Mucosa of rectum (tissue), 2 donors: ENCODE data around the gene ZNF154.

ENCODE experiments used
- H3K27ac ChIP-seq, 2 donors: one replicate each; pipeline ENCODE4 v1.7.0; 2013; ENCODE audit warnings: inconsistent platforms in 2 of 2, low read depth in 2 of 2, low read length in 2 of 2
- H3K27me3 ChIP-seq, 2 donors: one replicate each; pipeline ENCODE4 v1.7.0; 2013; ENCODE audit warnings: low read length in 2 of 2; ENCODE audit not compliant: control insufficient read depth in 2 of 2, insufficient read depth in 2 of 2
- H3K36me3 ChIP-seq, 2 donors: one replicate each; pipeline ENCODE4 v1.7.0; 2013; ENCODE audit warnings: low read length in 2 of 2; ENCODE audit not compliant: control insufficient read depth in 2 of 2, insufficient read depth in 2 of 2
- H3K4me1 ChIP-seq, 2 donors: one replicate each; pipeline ENCODE4 v1.7.0; 2013; ENCODE audit warnings: low read length in 2 of 2, mild to moderate bottlenecking in 1 of 2; ENCODE audit not compliant: control insufficient read depth in 2 of 2, insufficient read depth in 2 of 2
- H3K4me3 ChIP-seq, 2 donors: one replicate each; pipeline ENCODE4 v1.7.0; 2013; ENCODE audit warnings: low read length in 2 of 2
- H3K9ac ChIP-seq, 2 donors: one replicate each; pipeline ENCODE4 v1.7.0; 2013; ENCODE audit warnings: low read length in 2 of 2, low read depth in 1 of 2, mild to moderate bottlenecking in 1 of 2
- H3K9me3 ChIP-seq, 2 donors: one replicate each; pipeline ENCODE4 v1.7.0; 2013; ENCODE audit warnings: low read length in 2 of 2; ENCODE audit not compliant: control insufficient read depth in 2 of 2
- donor health status: healthy.
- donor health status: Normal muscosa, but diverticular disease.

Gene ZNF154

DNA sequence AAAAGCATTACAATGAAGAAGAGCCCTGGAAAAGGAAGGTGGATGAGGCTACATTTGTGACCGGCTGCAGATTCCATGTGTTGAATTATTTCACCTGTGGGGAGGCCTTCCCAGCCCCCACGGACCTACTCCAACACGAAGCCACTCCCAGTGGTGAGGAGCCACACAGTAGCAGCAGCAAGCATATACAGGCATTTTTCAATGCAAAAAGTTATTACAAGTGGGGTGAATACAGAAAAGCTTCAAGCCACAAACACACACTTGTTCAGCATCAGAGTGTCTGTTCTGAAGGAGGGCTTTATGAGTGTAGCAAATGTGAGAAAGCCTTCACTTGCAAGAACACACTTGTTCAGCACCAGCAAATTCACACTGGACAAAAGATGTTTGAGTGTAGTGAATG, 22.3 kb downstream of the ZNF154 start:
- no peak overlapping the region for H3K27ac ChIP-seq
- no peaks in the 10 kb centered on the region for H3K27me3 ChIP-seq
- H3K4me1 ChIP-seq: peaks cover 11 to 13% of the 10 kb centered on the region in 2 donors
- no peak overlapping the region for H3K9ac ChIP-seq
- H3K36me3 ChIP-seq: peaks cover 47 to 52% of the 10 kb centered on the region in 2 donors
- peaks cover 72 to 77% of the 10 kb centered on the region in 2 donors for H3K9me3 ChIP-seq
- H3K4me3 ChIP-seq: peak overlapping the region in 1 of 2 donors; percentile 21

DNA sequence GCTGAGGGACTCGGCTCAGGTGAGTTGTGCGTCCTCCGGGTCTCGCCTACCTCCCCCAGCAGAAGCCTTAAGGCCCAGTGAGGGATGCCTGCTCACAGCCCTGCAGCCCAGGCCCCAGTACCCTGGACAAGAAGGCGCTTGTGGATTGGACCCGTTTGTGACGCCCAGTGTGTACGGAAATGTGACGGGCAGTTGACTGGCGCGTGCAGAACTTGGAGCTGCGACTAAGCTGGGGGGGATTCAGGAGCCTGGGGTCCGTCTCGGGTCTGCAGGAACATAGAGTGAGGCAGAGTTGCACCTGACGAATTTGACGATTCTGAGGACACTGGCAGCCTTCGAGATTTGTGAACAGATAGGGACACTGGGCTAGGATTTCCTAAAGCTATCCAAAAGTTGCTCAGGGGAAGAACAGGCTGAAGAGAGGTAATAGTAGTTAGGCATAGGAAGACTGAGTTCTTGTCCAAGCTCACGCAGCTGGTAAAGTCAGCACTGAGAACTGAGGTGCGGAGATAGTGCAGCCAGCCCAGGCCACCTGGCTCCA, 26.7 kb downstream of the ZNF154 start:
- H3K9ac ChIP-seq: peak overlapping the region; percentile 52 to 71
- H3K9me3 ChIP-seq: peaks cover 41 to 45% of the 10 kb centered on the region in 2 donors
- peak overlapping the region in 1 of 2 donors; percentile 61 for H3K27ac ChIP-seq

DNA sequence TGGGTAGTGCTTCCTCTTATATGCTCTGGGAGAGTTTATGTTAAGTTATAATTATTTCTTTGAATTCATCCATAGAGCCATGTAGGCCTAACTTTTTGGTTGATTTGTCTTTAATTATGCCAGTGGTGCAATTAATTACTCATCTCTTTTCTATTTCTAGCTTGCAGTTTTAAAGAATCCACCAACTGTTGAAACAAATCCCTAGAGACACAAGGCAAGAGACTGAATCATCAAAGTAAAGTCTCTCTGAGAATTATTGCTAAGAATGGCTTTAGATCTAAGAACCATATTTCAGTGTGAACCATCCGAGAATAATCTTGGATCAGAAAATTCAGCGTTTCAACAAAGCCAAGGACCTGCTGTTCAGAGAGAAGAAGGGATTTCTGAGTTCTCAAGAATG, 33.1 kb downstream of the ZNF154 start:
- Histone ChIP-seq H3K9me3 (peaks cover 0 to 2% of the 10 kb centered on the region in 2 donors), H3K4me3 (no peak overlapping the region), H3K4me1 (no peaks in the 10 kb centered on the region), H3K9ac (no peak overlapping the region), H3K27me3 (no peaks in the 10 kb centered on the region), H3K36me3 (no peaks in the 10 kb centered on the region), H3K27ac (no peak overlapping the region)

More for the DNA sequence above, 26.7 kb downstream of the ZNF154 start:
- H3K4me3 ChIP-seq: peak overlapping the region; percentile 82 to 97
- peaks cover 13% of the 10 kb centered on the region in 2 donors for H3K4me1 ChIP-seq
- peaks cover 38 to 41% of the 10 kb centered on the region in 2 donors for H3K36me3 ChIP-seq
- no peaks in the 10 kb centered on the region for H3K27me3 ChIP-seq

- H3K36me3 ChIP-seq: no peaks in the 10 kb centered on the region
- no peaks in the 10 kb centered on the region for H3K4me1 ChIP-seq
- no peak overlapping the region for H3K27ac ChIP-seq
- H3K9me3 ChIP-seq: peaks cover 0 to 2% of the 10 kb centered on the region in 2 donors
- H3K27me3 ChIP-seq: peaks cover 0 to 4% of the 10 kb centered on the region in 2 donors
- H3K9ac ChIP-seq: no peak overlapping the region
- H3K4me3 ChIP-seq: no peak overlapping the region
These were observed 36.5 kb downstream of the ZNF154 start for GRCh38 chr19:57672466-57672865.

DNA sequence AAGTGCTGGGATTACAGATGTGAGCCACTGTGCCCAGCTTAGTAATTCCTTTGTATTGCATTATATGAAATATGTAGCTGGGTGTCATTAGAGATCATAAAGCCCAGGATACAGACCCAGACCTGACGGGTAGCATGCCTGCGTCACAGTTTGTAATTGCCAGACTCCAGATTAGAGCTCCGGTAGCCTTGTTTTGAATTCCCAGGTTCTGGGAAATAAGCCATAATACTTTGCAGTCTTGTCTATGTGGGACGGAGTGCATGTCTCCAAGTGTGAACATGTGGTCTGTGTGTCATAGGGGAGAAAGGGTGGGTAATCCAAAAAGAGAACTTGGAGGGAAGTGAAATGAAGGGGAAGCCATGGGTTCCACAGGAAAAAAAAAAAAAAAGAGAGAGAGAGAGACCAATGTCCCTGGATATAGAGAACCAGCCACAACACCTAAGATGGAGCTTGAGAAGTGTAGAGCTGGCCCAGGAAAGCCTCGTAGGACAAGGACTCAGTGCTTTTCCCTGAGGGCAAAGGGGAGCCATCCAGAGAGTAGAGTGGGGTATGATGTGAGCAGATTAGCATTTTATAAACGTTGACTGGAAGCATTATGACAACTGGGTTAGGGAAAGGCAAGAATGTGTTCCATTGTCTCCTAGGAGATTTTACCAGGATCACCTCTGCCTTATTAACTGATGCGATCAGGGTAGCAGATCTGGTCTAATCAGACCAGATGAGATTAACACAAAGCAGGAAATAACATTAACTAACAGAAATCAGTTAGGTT, 37.7 kb downstream of the ZNF154 start:
- H3K27me3 ChIP-seq: peaks cover 0 to 4% of the 10 kb centered on the region in 2 donors
- no peaks in the 10 kb centered on the region for H3K4me1 ChIP-seq
- no peak overlapping the region for H3K27ac ChIP-seq
- no peak overlapping the region for H3K9ac ChIP-seq
- H3K9me3 ChIP-seq: peaks cover 0 to 1% of the 10 kb centered on the region in 2 donors
- H3K36me3 ChIP-seq: no peaks in the 10 kb centered on the region
- H3K4me3 ChIP-seq: no peak overlapping the region

- peaks cover 0 to 5% of the 10 kb centered on the region in 2 donors for H3K4me1 ChIP-seq
- H3K27me3 ChIP-seq: peaks cover 3 to 4% of the 10 kb centered on the region in 2 donors
- no peaks in the 10 kb centered on the region for H3K9me3 ChIP-seq
- no peak within 1 kb of the TSS for H3K27ac ChIP-seq
- no peaks in the 10 kb centered on the region for H3K36me3 ChIP-seq
- H3K4me3 ChIP-seq: no peak within 1 kb of the TSS
- H3K9ac ChIP-seq: no peak within 1 kb of the TSS
These were observed 40.4 kb downstream of the ZNF154 start, which contains the start of gene ZSCAN4 for GRCh38 chr19:57668635-57669034. ZSCAN4 (plus strand) TSS chr19:57668935; CDS start chr19:57676146, 7,211 bp downstream.

- H3K9me3 ChIP-seq: no peaks in the 10 kb centered on the region
- no peak overlapping the region for H3K9ac ChIP-seq
- H3K4me3 ChIP-seq: no peak overlapping the region
- no peak overlapping the region for H3K27ac ChIP-seq
- no peaks in the 10 kb centered on the region for H3K36me3 ChIP-seq
- peaks cover 0 to 5% of the 10 kb centered on the region in 2 donors for H3K4me1 ChIP-seq
- H3K27me3 ChIP-seq: peaks cover 3 to 4% of the 10 kb centered on the region in 2 donors
These were observed 41.8 kb downstream of the ZNF154 start for GRCh38 chr19:57667228-57667627.

DNA sequence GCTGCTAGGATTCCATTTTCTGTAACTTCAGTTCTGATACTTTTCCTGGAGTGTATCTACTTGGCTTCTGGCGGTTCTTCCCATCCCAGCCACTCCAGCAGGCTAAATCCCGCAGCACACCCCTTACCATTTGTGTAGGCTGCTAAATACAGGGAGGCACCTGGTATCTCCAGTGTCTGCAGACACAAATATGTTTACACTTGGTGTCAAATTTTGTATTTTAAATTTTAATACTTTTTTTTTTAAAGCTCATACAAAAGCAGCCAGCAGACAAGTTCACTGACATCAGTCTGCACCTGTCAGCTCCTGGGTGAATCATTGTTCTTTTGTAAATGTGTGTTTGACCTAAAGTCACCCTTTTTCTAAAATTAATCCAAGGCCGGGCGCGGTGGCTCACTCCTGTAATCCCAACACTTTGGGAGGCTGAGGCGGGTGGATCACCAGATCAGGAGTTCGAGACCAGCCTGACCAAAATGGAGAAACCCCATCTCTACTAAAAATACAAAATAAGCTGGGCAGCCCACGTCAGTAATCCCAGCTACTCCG, 43.7 kb downstream of the ZNF154 start:
- Histone ChIP-seq H3K36me3 (no peaks in the 10 kb centered on the region), H3K27me3 (peaks cover 3 to 4% of the 10 kb centered on the region in 2 donors), H3K4me1 (peaks cover 0 to 5% of the 10 kb centered on the region in 2 donors), H3K9me3 (no peaks in the 10 kb centered on the region), H3K27ac (no peak overlapping the region), H3K4me3 (no peak overlapping the region), H3K9ac (no peak overlapping the region)

DNA sequence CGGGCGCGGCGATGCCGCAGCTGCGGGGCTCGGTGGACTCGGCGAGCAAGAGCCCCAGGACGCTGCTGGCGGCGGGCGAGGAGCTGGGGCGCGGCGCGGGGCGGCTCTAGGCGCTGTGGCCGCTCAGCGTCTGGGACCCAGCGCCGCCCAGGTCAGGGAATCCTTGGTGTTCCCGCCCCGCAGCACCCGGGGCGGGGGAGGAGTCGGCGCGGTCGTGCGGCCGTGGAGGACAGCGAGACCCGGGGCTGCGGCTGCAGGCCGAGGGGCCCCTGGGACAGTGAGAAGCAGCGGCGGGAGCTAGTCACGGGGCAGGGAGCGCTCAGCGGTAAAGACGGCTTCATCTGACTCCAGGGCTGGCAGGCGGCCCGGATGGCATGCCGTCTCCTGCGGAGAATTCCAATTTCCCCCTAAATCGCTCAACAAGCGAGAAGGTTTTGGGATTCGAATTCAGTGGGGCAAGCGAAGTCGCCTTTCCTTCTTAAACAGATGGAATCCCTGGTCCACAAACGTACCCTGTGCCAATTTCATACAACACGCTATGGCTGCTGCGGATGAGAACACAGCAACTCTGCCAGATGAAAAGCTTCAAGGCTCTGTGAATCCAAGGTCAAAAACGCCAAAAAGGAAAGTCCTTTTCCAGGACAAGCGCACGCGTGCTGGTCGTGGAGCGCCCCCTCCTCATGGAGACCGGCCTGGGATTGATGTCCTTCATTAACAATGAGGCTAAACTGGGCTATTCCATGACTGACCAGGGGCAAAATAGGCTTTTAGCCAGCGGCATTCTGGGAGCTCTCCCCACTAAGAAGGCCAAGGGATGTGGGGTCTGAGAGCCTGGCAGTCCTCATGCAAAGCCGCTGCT, 44.5 kb downstream of the ZNF154 start:
- Histone ChIP-seq H3K9me3 (no peaks in the 10 kb centered on the region), H3K9ac (peak overlapping the region; percentile 32 to 43), H3K4me1 (peaks cover 0 to 5% of the 10 kb centered on the region in 2 donors), H3K27ac (no peak overlapping the region), H3K4me3 (peak overlapping the region; percentile 61 to 68), H3K27me3 (peaks cover 3 to 4% of the 10 kb centered on the region in 2 donors), H3K36me3 (no peaks in the 10 kb centered on the region)
